Ishikawa (cell line): ENCODE data around the gene REXO1.

ENCODE experiments used
- CREB1 ChIP-seq: IDR thresholded peaks from 2 replicates; pipeline ENCODE4 v1.6.1; 2012; ENCODE audit warnings: low read depth
- EP300 ChIP-seq: IDR thresholded peaks from 2 replicates; pipeline ENCODE4 v1.6.1; 2012; ENCODE audit warnings: borderline replicate concordance
- FOXM1 ChIP-seq: IDR thresholded peaks from 2 replicates; pipeline ENCODE4 v1.6.1; 2012; ENCODE audit warnings: low read depth, borderline replicate concordance
- MAX ChIP-seq: IDR thresholded peaks from 2 replicates; pipeline ENCODE4 v1.6.1; 2012
- NFIC ChIP-seq: IDR thresholded peaks from 2 replicates; pipeline ENCODE4 v1.6.1; 2012
- RAD21 ChIP-seq: IDR thresholded peaks from 2 replicates; pipeline ENCODE4 v1.6.1; 2012; ENCODE audit warnings: low read depth
- REST ChIP-seq: IDR thresholded peaks from 2 replicates; pipeline ENCODE4 v1.6.1; 2012; ENCODE audit warnings: low read depth, mild to moderate bottlenecking
- TCF12 ChIP-seq: IDR thresholded peaks from 2 replicates; pipeline ENCODE4 v1.6.1; 2012; ENCODE audit warnings: low read depth
- USF1 ChIP-seq: IDR thresholded peaks from 2 replicates; pipeline ENCODE4 v1.6.1; 2012
- YY1 ChIP-seq: IDR thresholded peaks from 2 replicates; pipeline ENCODE4 v1.6.1; 2012; ENCODE audit warnings: low read depth

GRCh38 chr19:1789261-1790041 is 58.8 kb downstream of the REXO1 start:
- TF ChIP-seq EP300 = no peak
- no peak for TF ChIP-seq RAD21
- TF ChIP-seq USF1 = no peak
- no peak for TF ChIP-seq CREB1
- no peak for TF ChIP-seq REST
- peak; percentile 29; the same call in 1 of the 2 replicates for TF ChIP-seq MAX
- TF ChIP-seq YY1 = no peak
- no peak for TF ChIP-seq NFIC
- TF ChIP-seq FOXM1 = no peak
- TF ChIP-seq TCF12 = no peak
